ENCODE measurements around the gene IZUMO1.
A peak's percentile ranks its signal among the peaks of the same experiment; 100 is the strongest.
"Not testable (repeated sequence)": the region's sequence is repeated elsewhere in the genome, so short reads cannot be mapped to it uniquely, and the experiment has no call there.

Gene IZUMO1

GRCh38 chr19:48737360-48737998, 9.2 kb downstream of the IZUMO1 start:
- DNase-seq, result peak in 1 of 14 donors; percentile 24

- DNase-seq, result no peak
Measured at GRCh38 chr19:48735031-48735615, 11.6 kb downstream of the IZUMO1 start.

- no peak for DNase-seq
Measured at GRCh38 chr19:48734625-48735024, 12.1 kb downstream of the IZUMO1 start.

- no peak for DNase-seq
Measured at GRCh38 chr19:48731452-48731851, 15.3 kb downstream of the IZUMO1 start.

GRCh38 chr19:48728911-48729664, 17.6 kb downstream of the IZUMO1 start:
- no peak for DNase-seq

- DNase-seq, result no peak
Measured at GRCh38 chr19:48726556-48726955, 20.2 kb downstream of the IZUMO1 start.

GRCh38 chr19:48724796-48725753, 21.6 kb downstream of the IZUMO1 start:
- peak in 4 of 14 donors; percentile 8 to 16 (median 14) for DNase-seq

GRCh38 chr19:48722196-48722708, 24.5 kb downstream of the IZUMO1 start:
- no peak for DNase-seq

- DNase-seq, result peak; percentile 82 to 99 (median 95)
Measured at GRCh38 chr19:48720613-48721296, 26.0 kb downstream of the IZUMO1 start.

GRCh38 chr19:48720251-48720612, 26.5 kb downstream of the IZUMO1 start:
- DNase-seq, result no peak

- no peak for DNase-seq
Measured at GRCh38 chr19:48719263-48720171, 27.2 kb downstream of the IZUMO1 start, which contains the start of gene MAMSTR. MAMSTR (minus strand) TSS chr19:48719725; CDS start chr19:48719031, 694 bp downstream.

- no peak for DNase-seq
Measured at GRCh38 chr19:48718711-48719231, 27.9 kb downstream of the IZUMO1 start.

GRCh38 chr19:48718106-48718505, 28.6 kb downstream of the IZUMO1 start:
- not testable (repeated sequence) for DNase-seq

- DNase-seq, result peak in 11 of 14 donors; percentile 11 to 82 (median 30)
Measured at GRCh38 chr19:48716562-48717291, 30.0 kb downstream of the IZUMO1 start.

- peak in 1 of 14 donors; percentile 64 for DNase-seq
Measured at GRCh38 chr19:48715681-48716171, 31.0 kb downstream of the IZUMO1 start.

- DNase-seq, result peak in 1 of 14 donors; percentile 62
Measured at GRCh38 chr19:48714759-48715675, 31.7 kb downstream of the IZUMO1 start.

GRCh38 chr19:48713864-48714755, 32.6 kb downstream of the IZUMO1 start:
- peak; percentile 88 to 100 (median 98) for DNase-seq

All from C1 segment of cervical spinal cord (tissue), 14 donors.